NK-92 treated with Interleukin-12 subunit alpha and Interleukin-12 subunit beta, amount 100 ng/mL, for 24 hours (cell line): ENCODE data around the gene GPD1.
"Not testable (repeated sequence)": the region's sequence is repeated elsewhere in the genome, so short reads cannot be mapped to it uniquely, and the experiment has no call there.

Experiments
- DNase-seq: peaks from one replicate; lab custom pipeline; 2025; lab: John Stamatoyannopoulos, UW

The GPD1 gene

GRCh38 chr12:50127546-50127945, 23.7 kb downstream of the GPD1 start:
- no peak for DNase-seq

DNA sequence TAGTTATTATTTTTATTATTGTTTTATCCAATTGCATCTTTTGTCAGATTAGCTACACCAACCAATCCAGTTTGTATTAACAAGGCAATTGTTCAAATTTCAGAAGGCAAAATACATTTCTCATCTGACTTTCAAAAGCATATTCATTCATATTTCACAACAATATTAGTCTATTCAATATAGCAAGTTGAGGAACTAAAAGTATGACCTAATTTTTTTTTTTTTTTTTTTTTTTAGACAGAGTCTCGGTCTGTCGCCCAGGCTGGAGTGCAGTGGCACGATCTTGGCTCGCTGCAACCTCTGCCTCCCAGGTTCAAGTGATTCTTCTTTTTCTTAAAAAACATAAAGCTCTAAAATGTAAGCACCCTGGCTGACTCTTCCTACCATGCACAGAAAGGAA, 25.5 kb downstream of the GPD1 start:
- no peak for DNase-seq

DNA sequence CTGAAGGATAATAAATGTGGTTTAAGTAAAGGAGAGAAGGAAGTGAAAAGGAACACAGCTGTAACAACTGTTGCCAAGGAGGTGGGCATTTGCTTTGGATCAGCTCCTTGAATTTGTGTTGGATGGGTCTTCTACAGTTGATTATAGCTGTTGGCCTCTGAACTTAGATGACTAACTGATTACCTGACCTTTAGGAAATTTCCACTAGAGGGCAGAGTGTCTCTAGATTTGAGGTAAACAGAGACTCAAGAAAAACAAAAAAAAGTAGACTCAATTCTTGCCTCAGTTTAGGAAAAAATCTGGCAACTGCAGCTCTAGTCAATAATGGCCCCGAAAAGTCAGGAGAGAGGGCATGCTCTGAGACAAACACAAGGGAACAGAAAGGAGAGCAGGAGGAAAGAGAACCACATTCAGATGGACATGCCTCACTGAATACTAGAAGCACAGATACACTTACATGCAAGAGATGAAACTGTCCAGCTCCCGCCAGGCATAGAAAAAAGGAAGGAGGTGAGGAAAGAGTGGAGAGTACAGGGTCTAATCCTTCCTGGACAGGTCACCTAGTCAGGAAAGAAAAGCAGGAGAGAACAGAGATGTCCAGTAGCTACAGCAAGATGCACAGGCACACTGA, 28.8 kb downstream of the GPD1 start:
- DNase-seq = no peak

- no peak for DNase-seq
These were observed 39.2 kb downstream of the GPD1 start for GRCh38 chr12:50142993-50143392.

GRCh38 chr12:50145439-50145838, 41.6 kb downstream of the GPD1 start:
- no peak for DNase-seq

- DNase-seq = no peak
These were observed 43.5 kb downstream of the GPD1 start for GRCh38 chr12:50147281-50147680.

- not testable (repeated sequence) for DNase-seq
These were observed 44.2 kb downstream of the GPD1 start for GRCh38 chr12:50148011-50148410.

GRCh38 chr12:50149311-50149710, 45.5 kb downstream of the GPD1 start:
- no peak for DNase-seq

- no peak for DNase-seq
These were observed 47.4 kb downstream of the GPD1 start for GRCh38 chr12:50151047-50151687.

- DNase-seq = not testable (repeated sequence)
These were observed 51.1 kb downstream of the GPD1 start for GRCh38 chr12:50154947-50155346.

DNA sequence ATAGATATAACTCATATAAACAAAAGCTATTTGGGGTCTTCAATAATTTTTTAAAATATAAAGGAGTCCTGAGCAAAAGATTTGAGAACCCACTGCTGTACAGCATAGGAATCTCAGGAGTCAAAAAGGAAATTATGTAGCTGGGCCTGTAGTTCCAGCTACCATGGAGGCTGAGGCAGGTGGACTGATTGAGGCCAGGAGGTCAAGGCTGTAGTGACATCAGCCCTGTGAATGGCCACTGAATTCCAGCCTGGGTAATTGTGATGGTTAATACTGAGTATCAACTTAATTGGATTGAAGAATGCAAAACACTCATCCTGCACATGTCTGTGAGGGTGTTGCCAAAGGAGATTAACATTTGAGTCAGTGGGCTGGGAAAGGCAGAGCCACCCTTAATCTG, 52.8 kb downstream of the GPD1 start:
- DNase-seq = no peak

GRCh38 chr12:50157259-50157658, 53.5 kb downstream of the GPD1 start:
- no peak for DNase-seq

DNA sequence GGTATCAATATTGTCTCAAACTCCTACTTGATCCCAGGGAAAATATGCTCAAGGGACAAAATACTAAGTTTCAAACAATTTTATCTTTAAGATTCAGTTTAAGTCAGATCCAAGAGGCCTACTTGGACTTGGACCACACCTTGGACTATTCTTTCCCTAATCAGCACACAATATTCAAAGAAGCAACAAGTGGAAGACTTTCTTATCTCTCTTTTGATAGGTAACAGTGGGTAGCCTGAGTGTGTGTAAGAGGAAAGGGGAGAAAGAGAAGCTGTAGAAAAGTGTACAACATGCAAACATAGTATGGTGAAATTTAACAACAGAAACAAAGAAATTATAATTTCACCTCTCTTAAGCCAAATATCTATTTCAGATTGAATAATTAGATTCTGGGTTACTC, 56.8 kb downstream of the GPD1 start:
- DNase-seq = no peak
